HG02763 (cell line): Measurements from ENCODE around the gene DLL4.

ENCODE experiments used
- ATAC-seq: cut with Tn5 transposase; IDR thresholded peaks from one replicate; pipeline ENCODE4 v1.9.1; 2021; ENCODE audit warnings: mild to moderate bottlenecking, moderate library complexity; ENCODE audit not compliant: unreplicated experiment

DLL4 gene

DNA sequence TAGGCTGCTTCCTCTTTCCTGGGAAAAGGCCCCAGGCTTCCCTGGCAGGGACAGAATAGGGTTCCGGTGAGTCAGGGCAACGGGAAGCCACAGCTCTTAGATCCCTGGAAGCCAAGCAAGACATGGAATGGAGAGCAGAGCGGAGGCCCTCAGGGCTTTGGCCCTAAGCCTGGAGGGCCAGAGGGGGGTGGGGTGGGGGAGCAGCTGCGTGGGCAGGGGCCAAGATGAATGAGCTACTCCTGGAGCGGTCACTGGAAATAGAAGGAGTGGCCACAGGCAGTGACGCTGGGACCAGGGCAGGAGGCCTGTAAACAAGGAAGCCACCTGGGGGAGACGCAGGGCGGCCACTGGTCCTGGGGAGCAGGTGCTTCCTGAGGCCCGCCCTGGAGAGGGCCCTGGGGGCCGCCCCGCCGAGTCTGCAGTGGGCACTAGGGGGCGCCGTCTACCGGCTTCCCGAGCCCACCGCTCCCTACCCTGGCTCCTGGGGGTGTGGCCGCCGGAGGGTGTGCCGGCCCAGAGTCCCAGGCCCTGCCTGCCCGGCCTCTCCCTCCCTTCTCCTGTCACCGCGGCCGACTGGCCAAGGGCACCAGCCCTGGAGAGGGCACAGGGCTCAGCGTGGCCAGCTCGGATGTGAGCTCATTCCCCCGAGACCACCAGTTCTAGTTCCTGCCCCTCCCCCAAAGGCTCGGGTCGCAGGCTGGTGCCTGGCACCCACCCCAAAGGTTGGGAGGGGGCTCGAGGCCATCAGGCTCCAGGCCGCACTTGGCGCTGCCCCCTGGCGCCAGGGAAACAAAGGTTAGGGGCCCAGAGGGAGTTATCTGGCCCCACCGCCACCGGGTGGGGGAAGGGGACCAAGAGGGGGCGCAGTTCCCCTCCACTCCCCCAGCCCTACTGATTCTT, 22.8 kb upstream of the DLL4 start:
- peak; percentile 69 for ATAC-seq

DNA sequence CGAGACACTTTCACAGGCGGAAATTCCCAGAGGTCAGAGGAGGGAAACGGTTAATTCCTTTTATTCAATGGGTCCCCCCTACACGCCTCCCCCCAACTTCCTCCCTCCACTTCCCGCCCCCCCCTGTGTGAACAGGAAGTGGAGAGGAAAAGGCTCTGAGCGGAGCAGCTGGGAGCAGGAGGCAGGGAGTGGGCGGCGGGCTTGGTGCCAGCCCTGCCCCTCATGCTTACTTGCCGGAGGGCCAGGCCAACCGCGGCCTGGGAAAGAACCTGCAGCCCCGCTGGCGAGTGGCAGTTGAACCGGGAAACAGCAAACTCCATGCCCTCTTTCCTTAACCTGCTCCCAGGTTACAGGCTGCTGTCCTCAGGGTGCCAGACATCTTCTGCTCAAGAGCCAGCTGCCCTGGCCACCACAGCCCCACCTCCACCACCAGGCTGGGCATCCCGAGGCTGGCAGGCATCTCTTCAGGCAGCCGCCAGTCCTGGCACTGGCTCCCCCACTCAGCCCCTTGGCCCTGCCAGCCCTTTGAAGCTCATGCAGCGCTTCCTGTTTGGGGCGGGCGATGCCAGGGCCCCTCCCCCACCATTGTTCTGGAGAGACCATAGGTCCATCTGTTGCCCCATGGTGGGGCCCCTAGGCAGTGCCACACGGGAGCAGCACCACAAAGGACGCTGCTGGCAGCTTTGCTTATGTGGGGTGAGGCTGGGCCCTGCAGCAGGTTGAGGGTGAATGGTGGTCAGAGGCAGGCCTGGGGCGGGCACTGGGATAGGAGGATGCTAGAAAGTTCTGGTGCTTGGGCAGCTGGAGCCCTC, 21.9 kb upstream of the DLL4 start:
- ATAC-seq: no peak

DNA sequence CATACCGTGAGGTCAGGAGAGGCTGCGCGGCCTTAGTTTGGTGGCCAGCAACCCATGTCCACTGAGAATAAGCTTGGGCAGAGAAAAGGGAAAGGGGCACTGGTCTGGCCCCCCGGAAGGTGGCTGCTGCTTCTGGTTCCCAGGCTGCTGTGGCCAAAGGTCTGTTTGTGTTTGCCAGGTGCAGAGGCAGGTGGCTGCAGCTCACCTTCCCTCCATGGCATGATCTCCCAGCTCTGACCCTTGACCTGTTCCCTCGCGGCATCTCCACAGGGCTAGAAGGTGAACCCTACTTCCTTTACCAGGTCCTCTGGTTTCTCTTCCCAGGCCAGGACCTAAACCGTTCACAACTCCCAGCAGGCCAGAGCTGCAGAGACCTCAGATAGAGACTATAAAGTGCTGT, 21.0 kb upstream of the DLL4 start:
- no peak for ATAC-seq

DNA sequence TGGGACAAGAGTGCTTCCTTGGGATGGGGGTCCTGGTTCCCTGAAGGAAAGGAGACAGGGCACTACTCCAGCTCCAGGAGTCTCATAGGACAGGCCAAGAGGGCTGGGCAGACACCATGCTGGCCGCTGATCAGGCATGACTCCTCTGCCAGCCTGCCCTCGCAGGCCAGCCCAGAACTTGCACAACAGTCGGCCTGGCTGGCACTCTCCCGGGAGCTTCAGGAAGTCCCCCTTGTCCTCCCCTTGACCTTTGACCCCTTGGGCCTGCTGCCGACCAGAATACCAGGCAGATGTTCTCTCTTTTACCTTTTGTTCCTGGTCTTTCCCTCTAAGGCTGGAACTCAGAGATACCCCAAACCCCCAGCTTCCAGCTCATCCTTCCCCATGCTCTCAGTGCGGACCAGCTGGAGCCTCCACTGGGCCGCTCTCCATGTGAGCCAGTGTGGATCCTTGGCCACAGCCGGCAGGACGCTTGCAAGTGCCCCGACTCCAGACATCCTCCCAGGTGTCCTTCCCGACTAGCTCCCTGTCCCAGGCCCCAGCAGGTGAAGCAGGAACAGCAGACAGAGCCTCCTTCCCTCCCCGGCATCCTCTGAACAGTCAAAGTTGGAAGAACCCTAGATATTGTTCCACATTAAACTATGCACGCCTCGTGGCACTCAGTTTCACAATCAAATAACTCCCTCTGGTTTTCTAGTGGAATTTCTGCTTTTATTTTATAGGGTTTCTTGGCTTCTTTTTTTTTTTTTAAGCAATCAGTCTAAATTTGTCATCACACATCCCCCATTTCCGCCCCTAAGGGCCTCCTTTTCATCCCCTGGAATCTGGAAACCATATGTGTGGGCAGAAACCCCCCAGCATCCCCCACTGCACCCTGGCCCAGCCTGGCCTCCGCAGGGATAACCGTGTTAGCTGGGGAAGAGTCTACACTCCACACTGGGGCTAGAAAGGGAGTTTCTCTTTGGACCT, 19.2 kb upstream of the DLL4 start:
- ATAC-seq: no peak

DNA sequence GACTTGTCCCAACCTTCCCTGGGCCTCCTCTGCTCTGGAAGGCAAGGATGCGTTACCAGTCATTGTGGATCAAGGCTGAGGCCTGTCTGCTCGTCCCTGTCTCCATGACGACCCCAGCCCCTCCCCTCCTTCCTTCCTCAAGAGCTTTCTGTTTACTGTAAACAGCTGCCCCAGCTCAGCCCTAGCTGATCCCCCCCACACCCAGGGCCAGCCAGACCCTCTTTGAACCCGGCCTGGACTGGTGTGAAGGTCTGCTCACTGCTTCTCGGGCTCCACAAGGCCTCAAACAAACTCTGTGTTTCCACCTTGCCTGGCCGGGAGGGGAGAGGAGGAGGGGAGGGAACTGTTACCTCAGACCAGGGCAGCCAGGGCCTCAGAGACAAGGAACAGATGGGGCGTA, 18.0 kb upstream of the DLL4 start:
- no peak for ATAC-seq

DNA sequence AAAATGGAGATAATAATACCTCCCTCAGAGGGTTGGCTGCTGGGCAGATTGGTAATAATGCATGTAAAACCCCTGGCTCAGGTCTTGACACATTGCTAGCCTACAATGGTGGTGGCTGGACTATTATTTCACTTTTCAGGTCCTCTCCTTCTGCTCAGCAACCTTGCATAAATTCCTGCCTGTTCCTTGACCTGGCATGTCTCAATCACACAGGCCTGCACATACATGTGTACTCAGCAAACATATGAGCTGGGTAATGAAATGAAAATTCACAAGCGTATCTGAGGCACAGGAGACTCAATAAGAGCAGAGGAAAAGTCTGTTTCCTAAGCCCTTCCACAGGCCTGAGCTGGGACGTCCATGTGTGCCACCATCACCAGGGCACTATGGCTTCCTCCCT, 17.4 kb upstream of the DLL4 start:
- ATAC-seq: no peak

DNA sequence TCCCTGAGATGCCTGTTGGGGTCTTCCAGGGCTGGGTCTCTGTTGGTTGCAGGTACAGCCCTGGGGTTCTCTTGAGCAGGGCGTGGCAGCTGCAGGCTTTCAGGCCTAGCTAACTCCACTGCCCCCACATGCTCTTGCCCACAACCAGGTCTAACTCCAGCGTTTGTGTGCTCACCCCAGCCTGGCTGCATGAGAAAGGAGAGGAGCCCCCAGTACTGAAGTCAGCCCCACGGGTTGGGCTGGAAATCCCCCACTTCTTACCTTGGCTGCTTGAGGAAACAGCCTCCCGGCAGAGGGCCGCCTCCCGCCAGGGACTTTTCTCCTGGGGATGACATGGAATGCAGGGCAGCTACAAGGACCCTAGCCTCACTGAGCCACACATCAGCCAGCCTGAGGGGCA, 16.7 kb upstream of the DLL4 start:
- ATAC-seq: no peak

DNA sequence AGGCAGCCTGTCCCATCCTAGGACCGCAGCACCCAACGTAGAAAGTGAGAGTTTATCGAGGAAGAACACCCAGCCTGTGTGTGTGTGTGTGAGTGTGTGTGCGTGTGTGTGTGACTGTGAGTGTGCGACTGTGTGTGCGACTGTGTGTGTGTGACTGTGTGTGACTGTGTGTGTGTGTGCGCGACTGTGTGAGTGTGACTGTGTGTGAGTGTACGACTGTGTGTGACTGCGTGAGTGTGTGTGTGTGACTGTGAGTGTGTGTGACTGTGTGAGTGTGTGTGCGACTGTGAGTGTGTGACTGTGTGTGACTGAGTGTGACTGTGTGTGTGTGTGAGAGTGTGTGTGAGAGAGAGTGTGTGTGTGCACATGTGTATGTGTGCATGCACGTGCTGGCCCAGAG, 15.1 kb upstream of the DLL4 start:
- ATAC-seq: no peak

DNA sequence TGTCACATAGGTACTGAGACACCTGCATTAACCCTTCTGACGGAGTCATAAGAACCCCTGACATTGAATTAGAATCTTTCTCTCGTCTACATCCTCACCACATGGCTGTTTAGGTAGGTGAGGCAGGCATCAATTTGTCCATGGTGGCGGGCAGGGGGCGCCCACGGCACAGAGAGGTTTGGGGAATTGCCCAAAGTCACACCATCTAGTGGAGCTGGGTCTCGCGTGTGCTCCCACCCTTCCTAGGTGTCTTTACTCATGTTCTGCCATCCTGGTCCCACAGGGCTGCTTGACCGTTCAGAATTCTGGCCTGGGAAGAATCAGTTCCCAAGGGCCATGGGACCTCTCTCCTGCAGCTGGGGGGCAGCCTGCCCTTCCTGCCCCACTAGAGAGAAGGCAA, 14.7 kb upstream of the DLL4 start:
- no peak for ATAC-seq

DNA sequence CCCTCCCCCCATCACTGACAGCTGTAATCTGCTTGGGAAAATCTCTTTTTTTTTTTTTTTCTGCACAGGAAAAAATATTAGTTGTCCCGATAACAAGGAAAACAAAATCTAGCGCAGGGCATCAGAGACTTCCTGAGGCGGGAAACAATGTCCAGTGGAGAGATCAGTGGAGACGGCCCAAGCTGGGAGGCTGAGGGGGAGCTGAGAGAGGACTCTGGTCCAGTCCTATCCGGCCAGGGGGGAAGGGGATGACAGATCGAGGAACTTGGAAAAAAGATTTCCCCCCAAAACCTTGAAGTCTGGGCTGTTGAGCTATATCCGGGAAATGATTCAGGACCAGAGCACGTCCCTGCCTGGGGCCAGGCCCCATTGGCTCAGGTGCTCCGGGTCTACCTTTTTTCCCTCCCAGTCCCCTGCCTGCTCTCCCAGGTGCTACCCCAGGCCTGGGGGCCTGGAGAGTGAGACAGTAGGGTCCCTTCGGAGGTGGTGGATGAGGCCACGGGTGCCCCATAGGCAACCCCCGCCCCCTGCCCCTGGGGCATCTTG, 14.0 kb upstream of the DLL4 start:
- ATAC-seq: no peak

DNA sequence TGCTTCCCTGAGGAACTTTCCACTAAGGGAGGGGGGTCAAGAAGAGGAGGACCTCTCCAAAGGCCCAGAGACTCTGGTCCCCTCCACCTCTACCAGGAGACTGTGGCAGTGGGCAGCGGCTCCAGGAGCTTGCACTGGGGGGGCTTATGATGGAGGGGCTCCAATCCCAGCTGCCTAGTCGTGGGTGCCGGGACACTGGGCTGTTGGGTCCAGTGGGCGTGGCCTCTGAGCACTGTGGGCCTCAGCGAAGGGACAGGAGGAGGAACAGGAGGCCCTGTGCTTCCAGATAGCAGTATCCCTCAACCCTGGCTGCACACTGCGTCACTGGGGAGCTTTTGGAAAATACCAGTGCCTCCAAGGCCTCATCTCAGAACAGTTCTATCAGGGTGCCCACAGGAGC, 13.5 kb upstream of the DLL4 start:
- ATAC-seq: no peak

DNA sequence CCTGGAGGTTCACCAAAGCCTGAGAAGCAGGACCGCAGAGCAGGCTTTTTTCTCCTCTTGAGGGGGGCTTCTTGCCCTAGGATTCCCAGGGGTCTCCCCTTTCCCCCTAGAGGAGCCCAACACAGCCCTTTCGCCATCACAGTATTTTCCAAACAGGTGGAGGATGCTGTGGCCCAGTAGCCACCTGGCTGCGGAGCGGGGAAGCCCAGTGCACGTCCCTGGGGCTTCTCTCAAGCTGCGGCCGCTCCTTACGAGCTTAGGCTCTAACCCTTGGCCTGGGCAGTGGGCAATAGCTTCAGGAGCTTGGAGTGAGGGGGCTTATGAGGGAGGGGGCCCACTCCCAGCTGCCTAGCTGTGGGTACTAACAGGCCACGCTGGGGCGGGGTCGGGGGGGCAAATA, 11.6 kb upstream of the DLL4 start:
- ATAC-seq: no peak

DNA sequence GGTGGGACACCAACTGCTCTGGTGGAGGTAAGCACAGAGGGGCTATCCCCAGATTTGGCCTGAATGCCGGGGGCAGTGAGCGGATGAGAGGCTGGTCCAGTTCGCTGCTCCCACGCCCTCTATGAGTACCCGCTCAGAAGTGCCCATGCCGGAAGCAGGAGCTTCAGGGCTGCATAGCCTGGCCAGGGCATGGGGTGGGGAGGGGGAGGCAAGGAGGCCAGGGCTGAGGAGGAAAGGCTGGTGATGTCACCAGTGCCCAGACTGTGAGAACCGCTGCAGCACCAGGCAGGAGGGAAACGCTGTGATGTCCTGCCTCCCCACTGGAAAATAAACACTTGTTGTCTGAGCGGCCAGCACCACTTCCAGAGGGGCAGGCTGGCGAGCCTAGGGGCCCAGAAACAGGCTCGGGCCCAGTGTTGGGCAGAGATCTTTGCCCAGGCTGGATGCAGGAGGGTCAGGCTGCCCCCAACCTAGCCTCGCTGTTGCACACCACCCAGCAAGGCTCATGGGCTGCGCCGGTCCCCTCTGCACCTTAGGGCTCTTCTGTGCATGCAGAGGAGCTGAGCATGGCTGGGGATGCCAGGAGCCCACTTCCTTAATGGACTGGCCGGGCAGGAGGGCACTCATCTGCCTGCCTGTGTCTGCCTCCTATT, 10.9 kb upstream of the DLL4 start:
- ATAC-seq: no peak

DNA sequence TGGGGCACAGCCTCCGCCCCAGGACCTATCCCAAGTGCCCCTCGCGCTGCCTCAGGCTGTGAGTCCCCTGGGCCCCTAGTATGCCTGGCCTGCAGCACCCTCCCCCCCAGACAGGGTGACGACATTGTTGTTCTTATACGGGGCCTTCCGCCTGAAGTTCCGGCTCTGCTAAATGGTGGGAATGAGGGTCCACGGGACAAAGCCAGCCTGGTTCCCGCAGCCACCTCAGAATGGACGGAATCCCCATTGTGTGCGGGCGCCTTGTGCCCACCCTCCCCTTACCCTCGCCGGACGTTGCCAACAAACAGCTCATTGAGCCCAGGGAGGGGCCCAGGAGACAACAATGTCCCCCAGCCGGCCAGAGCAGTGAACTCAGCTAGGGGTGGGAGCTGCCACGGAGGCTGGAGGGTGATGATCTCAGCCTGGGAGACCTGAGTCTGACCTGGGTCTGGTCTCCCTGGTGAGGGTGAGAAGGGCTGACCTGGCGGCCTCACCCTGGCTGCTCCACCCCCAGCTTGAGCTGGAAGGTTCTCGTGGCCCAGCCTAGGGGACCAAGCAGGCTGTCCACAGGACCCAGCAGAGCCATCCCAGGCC, 10.2 kb upstream of the DLL4 start:
- ATAC-seq: no peak

DNA sequence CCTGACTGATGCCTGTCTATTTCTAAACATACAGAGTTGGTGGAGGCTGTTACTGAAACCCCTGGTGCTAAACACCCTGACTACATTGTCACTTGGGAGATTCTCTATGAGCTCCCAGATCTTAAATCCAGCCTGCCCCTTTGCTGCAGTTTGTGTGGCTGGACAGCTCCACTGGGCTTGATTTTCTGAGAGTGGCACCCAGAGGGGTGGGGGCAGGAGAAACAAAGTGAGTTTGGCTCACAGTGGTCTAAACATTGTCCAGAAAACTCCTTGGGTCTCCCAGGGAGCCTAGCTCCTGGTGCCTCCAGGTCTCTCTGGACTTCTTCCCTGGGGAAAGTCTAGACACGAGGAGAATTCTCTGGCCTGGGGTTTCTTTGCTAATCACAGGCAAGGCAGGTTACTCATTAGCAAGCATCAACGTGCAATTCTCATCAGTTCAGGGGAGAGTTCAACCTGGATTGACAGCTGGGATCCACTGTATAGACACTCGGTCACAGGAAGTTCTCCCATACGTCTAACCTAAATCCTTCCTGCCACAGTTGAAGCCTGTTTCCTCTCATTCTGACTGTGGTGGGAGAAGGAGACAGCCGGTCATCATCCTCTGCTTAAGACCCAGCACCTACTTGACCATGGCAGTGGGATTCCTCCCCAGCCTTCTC, 7.1 kb upstream of the DLL4 start:
- ATAC-seq: no peak

DNA sequence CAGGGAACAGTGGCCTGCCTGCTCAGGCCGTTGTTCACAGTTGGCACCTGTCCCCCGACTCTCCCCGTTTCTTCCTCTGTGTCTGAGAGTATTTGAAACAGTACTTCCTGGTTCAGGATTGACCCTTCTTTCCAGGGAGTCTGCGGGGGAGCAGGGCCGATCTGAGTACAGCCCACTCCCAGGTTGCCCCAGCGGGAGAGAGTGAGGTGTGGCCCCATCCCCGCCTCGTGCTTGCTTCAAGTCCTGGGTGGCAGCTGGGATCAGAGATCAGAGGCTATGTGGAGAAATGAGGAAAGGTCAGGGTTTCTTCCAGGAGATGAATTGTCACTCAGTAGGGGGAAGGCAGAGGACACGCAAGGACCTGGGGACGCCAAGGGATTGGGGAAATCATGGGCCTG, 6.5 kb upstream of the DLL4 start:
- ATAC-seq: no peak

DNA sequence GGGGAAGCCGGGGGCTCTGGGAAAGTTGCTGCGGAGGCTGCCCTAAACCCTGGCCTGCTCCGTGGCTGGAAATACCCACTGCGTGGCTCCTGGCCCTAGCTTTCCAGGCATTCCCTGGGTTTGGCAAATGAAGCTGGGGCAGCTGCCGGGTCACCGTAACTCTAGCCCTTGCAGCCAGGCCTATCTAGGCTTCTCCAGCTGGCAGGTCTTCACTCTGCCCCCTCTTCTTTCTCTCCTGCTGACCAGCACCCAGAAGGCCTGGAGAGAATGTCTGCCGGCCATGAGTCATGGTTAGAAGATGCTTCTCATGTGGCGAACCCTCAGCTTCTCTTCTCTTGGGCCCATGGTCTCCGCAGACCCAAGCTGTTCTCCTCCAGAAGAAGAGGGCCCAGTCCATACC, 5.6 kb upstream of the DLL4 start:
- ATAC-seq: no peak

DNA sequence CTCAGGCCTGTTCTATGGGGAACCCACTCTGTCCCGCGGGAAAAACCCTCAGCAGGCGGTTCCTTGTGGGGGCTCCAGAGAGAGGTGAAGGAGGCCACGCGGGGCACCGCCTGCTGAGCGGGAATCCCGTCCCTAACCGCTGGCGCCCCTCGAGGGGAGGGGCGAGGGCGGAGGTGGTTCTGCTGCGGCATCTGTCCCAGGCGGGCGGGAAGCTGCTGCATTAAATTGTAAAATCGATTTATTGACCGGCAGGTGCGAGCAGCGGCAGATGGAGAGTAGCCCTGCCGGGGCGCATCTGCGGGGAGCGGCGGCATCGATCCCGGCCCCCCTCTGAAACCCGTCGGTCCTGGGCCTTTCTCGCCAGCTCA, 3.7 kb upstream of the DLL4 start:
- ATAC-seq: no peak

DNA sequence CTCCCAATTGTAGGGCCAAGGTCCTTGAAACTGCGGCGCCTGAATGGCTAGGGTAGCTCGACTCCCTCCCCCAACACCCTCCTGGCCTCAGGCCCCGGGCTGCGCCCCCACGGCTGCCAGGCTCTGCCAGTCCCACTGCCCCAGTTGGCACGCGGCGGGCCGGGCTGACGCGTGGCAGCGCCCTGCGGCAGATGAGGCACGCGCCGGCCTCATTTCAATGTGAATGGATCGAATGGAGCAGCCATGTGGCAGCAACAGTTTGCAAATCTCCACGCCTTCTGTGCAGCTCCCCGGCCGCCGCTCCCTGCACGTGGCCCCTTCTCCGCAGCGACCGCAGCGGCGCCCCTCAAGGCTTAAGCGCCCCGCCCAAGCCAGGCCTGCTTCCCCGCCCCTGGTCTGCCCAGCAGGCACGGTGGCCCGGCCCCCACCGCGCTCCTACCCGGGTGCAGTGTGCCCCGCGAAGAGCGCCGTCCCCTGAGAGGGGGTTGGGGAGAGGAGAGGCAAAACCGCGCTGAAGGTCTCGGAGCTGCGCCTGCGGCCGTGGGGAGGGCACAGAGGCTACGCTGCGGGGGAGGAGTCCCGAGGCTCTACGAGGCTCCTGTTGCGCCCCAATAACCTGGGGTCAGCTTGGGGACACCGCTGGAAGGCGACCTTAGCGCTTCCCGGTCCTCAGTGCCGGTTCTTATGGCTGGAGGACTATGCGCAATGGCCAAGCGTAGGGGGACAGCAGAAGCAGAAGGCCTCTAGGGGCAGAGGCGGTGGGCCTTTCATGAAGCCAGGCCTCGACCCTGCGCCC, 3.1 kb upstream of the DLL4 start:
- ATAC-seq: no peak
